Epithelial cell of proximal tubule (primary cell): Measurements from ENCODE around the gene RBFA. TPM values are rescaled to one million over a fixed set of nuclear protein-coding genes. Genes with fewer than 3 reads are reported as not detected.
"Not testable (repeated sequence)": the region's sequence is repeated elsewhere in the genome, so short reads cannot be mapped to it uniquely, and the experiment has no call there.

Experiments used
- DNase-seq: peaks from one replicate; pipeline ENCODE4 v3.0.0-alpha.2; 2011; ENCODE audit warnings: low read depth
- H3K4me3 ChIP-seq: 2 replicates; pipeline ENCODE4 v1.5.1; 2011; ENCODE audit warnings: low read depth, mild to moderate bottlenecking, low read length
- total RNA-seq: library from RNA; depleted of rRNA; stranded (reverse); fragments of >200 nt; gene quantifications from 2 replicates; pipeline ENCODE4 v1.2.3, GENCODE V29; 2015
- TF ChIP-seq, protein P1 (sequence below): conservative IDR thresholded peaks from 2 replicates; pipeline ENCODE4 v1.5.1; 2012; ENCODE audit warnings: low read depth, mild to moderate bottlenecking, low read length

Gene RBFA
- total RNA-seq, 1 donor from 2014 or later, result 41.5 TPM

- H3K4me3 ChIP-seq, result peak overlapping the region; percentile 25
- no peak for DNase-seq
- TF ChIP-seq, protein P1, sequence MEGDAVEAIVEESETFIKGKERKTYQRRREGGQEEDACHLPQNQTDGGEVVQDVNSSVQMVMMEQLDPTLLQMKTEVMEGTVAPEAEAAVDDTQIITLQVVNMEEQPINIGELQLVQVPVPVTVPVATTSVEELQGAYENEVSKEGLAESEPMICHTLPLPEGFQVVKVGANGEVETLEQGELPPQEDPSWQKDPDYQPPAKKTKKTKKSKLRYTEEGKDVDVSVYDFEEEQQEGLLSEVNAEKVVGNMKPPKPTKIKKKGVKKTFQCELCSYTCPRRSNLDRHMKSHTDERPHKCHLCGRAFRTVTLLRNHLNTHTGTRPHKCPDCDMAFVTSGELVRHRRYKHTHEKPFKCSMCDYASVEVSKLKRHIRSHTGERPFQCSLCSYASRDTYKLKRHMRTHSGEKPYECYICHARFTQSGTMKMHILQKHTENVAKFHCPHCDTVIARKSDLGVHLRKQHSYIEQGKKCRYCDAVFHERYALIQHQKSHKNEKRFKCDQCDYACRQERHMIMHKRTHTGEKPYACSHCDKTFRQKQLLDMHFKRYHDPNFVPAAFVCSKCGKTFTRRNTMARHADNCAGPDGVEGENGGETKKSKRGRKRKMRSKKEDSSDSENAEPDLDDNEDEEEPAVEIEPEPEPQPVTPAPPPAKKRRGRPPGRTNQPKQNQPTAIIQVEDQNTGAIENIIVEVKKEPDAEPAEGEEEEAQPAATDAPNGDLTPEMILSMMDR, result no peak
Observed at GRCh38 chr18:80010551-80010906, 23.7 kb upstream of the RBFA start.

- not testable (repeated sequence) for H3K4me3 ChIP-seq, DNase-seq
Observed at GRCh38 chr18:80011496-80012137, 22.6 kb upstream of the RBFA start.

DNA sequence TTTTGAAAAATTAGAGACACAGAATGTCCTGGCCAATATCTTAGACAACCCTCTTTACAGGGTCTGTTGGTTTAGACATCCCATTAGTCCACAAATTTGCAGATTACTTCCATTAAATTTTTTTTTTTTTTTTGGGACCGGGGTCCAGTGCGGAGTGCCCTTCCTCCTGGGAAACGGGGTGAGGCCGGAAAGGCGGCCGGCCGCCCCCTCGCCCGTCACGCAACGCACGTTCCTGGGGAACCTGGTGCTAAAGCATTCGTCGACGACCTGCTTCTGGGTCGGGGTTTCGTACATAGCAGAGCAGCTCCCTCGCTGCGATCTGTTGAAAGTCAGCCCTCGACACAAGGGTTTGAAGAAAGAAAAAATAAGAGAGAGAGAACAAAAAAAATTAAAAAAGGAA is 21.5 kb upstream of the RBFA start:
- no peak overlapping the region for H3K4me3 ChIP-seq
- TF ChIP-seq, protein P1, result no peak
- no peak for DNase-seq

- no peak for DNase-seq
- H3K4me3 ChIP-seq, result no peak overlapping the region
Observed at GRCh38 chr18:80022613-80023012, 11.6 kb upstream of the RBFA start.

GRCh38 chr18:80023173-80023572 is 11.1 kb upstream of the RBFA start:
- no peak for DNase-seq
- TF ChIP-seq, protein P1, result peak; percentile 49
- H3K4me3 ChIP-seq, result no peak overlapping the region

More at GRCh38 chr18:80022613-80023012, 11.6 kb upstream of the RBFA start:
- TF ChIP-seq, protein P1, result no peak

- TF ChIP-seq, protein P1, result no peak
- no peak overlapping the region for H3K4me3 ChIP-seq
- no peak for DNase-seq
Observed at GRCh38 chr18:80026363-80026762, 7.9 kb upstream of the RBFA start.

DNA sequence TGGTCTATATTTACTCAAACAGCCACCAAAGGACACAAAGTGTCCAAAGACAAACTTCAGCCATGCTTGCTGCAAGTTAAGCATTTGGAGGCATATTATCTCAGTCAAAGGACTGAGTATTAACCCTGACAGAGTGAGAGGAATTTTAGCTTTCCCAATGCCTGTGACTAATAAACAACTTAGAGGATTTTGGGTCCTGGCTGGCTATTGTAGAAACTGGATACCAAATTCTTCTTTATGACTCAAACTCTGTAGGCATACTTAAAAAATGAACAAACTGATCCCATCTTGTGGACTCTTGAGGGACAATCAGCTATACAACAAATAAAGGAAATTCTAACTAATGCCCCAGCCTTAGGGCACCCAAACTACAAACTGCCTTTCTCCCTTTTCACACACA is 6.5 kb upstream of the RBFA start:
- DNase-seq, result not testable (repeated sequence)

GRCh38 chr18:80029690-80030089 is 4.5 kb upstream of the RBFA start:
- no peak for DNase-seq
- H3K4me3 ChIP-seq, result no peak overlapping the region
- TF ChIP-seq, protein P1, result no peak

More for the DNA sequence above, 6.5 kb upstream of the RBFA start:
- H3K4me3 ChIP-seq, result not testable (repeated sequence)
